HL-60 (cell line): Measurements from ENCODE around the gene METTL9.
A peak's percentile ranks its signal among the peaks of the same experiment; 100 is the strongest.
"Not testable (repeated sequence)": the region's sequence is repeated elsewhere in the genome, so short reads cannot be mapped to it uniquely, and the experiment has no call there.

ENCODE experiments used
- DNase-seq, 2 experiments: peaks; one replicate each; pipeline ENCODE4 v3.0.0-alpha.2; 2010 to 2020; ENCODE audit warnings: low read depth in 1 of 2, low spot score in 1 of 2
- H3K27ac ChIP-seq: fragments of 250-450 bp; sonication (Bioruptor Pico); replicated peaks from 2 replicates; pipeline ENCODE4 v1.5.1; 2020; ENCODE audit warnings: mild to moderate bottlenecking, moderate library complexity
- H3K27me3 ChIP-seq: fragments of 250-450 bp; sonication (Bioruptor Pico); 2 replicates; pipeline ENCODE4 v1.5.1; 2021; ENCODE audit warnings: mild to moderate bottlenecking, moderate library complexity; ENCODE audit not compliant: insufficient read depth, poor library complexity, severe bottlenecking
- H3K4me3 ChIP-seq: replicated peaks from 2 replicates; pipeline ENCODE4 v1.5.1; 2011; ENCODE audit warnings: mild to moderate bottlenecking, control low read depth, low read length; ENCODE audit not compliant: insufficient read depth
- CTCF ChIP-seq: IDR thresholded peaks from one replicate; pipeline ENCODE4 v1.5.1; 2011; ENCODE audit warnings: low read length, control low read depth, inconsistent platforms; ENCODE audit not compliant: insufficient read depth
- GABPA ChIP-seq: IDR thresholded peaks from 2 replicates; pipeline ENCODE4 v1.6.1; 2012; ENCODE audit warnings: low read depth
- POLR2AphosphoS5 ChIP-seq: IDR thresholded peaks from 2 replicates; pipeline ENCODE4 v1.6.1; 2012; ENCODE audit warnings: low read depth
- REST ChIP-seq: IDR thresholded peaks from 2 replicates; pipeline ENCODE4 v1.6.1; 2012; ENCODE audit warnings: low read depth; ENCODE audit not compliant: insufficient replicate concordance
- SPI1 ChIP-seq: IDR thresholded peaks from 2 replicates; pipeline ENCODE4 v1.6.1; 2012; ENCODE audit warnings: low read depth, mild to moderate bottlenecking, borderline replicate concordance

METTL9 gene

GRCh38 chr16:21673469-21673868 lies 74.1 kb downstream of the METTL9 start:
- DNase-seq = no peak
- TF ChIP-seq REST = no peak
- TF ChIP-seq SPI1 = no peak
- TF ChIP-seq CTCF = no peak
- TF ChIP-seq GABPA = no peak
- TF ChIP-seq POLR2AphosphoS5 = no peak
- no peak overlapping the region for H3K27ac ChIP-seq
- no peak overlapping the region for H3K4me3 ChIP-seq
- no peaks in the 10 kb centered on the region for H3K27me3 ChIP-seq

- not testable (repeated sequence) for H3K4me3 ChIP-seq, H3K27ac ChIP-seq, H3K27me3 ChIP-seq, DNase-seq
Observed at GRCh38 chr16:21674456-21674855, 75.1 kb downstream of the METTL9 start.

DNA sequence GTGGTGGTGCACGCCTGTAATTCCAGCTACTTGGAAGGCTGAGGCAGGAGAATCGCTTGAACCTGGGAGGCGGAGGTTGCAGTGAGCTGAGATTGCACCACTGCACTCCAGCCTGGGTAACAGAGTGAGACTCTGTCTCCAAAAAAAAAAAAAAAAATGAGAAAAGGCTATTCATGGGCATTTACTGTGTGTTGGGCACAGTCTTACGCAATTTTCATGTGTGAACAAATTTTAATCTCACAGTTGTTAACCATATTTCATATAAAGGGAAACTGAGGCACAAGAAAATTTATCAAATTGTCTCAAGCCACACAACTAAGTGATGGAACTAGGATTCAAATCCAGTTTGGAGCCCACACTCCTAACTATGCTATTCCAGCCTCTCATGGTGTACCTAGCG lies 81.3 kb downstream of the METTL9 start:
- DNase-seq, H3K4me3 ChIP-seq, H3K27ac ChIP-seq, H3K27me3 ChIP-seq: not testable (repeated sequence)

DNA sequence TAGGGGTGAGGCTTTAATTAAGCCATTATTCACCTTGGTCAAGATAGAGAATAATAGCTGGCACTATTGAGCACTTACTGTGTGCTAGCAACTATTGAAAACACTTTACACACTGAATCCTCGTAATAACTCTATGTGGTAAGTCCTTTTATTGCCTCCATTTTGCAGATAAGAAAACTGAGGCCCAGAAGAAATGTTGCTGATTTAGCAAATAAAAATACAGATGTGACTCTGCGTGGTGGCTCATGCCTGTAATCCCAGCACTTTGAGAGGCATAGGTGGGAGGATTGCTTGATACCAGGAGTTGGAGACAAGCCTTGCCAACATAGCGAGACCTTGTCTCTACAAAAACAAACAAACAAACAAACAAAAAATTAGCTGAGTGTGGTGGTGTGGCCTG lies 83.8 kb downstream of the METTL9 start:
- TF ChIP-seq SPI1 (no peak), CTCF (no peak), REST (no peak), POLR2AphosphoS5 (no peak), GABPA (no peak)
- H3K27ac ChIP-seq = no peak overlapping the region
- H3K4me3 ChIP-seq = no peak overlapping the region
- peaks cover 2% of the 10 kb centered on the region for H3K27me3 ChIP-seq
- DNase-seq = no peak

DNA sequence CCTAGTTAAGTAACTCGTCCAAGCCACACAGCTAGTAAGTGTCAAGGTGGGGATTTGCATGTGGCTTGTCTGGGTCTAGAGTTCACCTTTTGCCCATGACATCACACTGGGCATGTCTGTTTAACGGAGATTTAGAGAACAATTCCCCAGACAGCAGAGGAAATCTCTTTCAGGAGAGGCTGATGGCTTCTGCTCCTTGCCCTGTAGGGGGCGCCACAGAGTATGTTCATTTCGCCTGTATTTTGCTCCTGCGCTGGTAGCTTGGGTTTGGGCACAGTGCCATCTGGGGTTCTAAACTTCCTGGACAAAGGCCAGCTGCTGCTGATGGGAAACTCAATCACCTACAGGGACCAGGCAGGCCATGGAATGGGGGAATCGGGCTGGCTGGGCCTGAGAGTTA lies 84.8 kb downstream of the METTL9 start:
- no peak overlapping the region for H3K4me3 ChIP-seq
- H3K27ac ChIP-seq = no peak overlapping the region
- H3K27me3 ChIP-seq = peaks cover 1% of the 10 kb centered on the region
- TF ChIP-seq REST = no peak
- no peak for TF ChIP-seq GABPA
- TF ChIP-seq SPI1 = no peak
- peak; percentile 33 for TF ChIP-seq CTCF
- TF ChIP-seq POLR2AphosphoS5 = no peak
- DNase-seq = no peak
